Measurements from ENCODE around the gene MAST2. TPM values are rescaled to one million over a fixed set of nuclear protein-coding genes. Genes with fewer than 3 reads are reported as not detected.

Gene MAST2
- total RNA-seq = 10 to 100 TPM; 25.2 to 81.3 TPM

DNA sequence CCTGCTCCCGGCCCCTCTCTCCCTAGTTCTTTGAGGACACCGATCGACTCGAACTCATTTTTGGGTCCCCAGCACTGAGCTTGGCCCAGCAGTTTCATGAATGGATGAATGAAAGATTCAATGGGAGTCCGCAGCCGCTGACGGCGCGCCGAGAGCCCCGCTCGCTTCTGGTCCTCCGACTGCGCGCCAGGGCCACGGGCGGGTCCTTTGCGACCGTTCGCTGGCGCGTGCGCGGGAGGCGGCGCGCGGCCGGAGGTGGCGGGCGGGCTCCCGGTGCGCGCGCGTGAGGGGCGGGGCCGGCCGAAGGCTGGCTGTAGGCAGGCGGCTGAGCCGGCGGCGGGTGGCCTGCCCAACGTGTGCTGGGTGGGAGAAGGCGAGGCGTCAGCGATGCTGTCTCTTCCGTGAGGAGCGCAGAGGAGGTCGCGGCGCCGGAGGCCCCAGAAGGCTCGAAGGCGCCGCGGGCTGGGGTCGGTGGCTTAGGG is at the start of gene MAST2:
Gene MAST2, plus strand, starts transcription at position 314 of the 482 bp plus-strand sequence. CDS start 284 bp downstream, outside the sequence.
- intact Hi-C loops (cut with DNase I) = loop anchor here (5.0 to 10.0 kb wide), 4 partner anchors 49 to 371 kb away; partner anchors contain the start of genes GPBP1L1, IPP, P3R3URF and TMEM69
- H3K4me1 ChIP-seq (replicated peaks) = peaks cover 5% of the 10 kb centered on the region
- H3K36me3 ChIP-seq = no peaks in the 10 kb centered on the region
- no peaks in the 10 kb centered on the region for H3K27me3 ChIP-seq (replicated peaks; ENCODE audit: insufficient read depth)
- peak within 1 kb of the TSS; percentile 46 to 48 for H3K4me3 ChIP-seq
- TF ChIP-seq, protein P1, sequence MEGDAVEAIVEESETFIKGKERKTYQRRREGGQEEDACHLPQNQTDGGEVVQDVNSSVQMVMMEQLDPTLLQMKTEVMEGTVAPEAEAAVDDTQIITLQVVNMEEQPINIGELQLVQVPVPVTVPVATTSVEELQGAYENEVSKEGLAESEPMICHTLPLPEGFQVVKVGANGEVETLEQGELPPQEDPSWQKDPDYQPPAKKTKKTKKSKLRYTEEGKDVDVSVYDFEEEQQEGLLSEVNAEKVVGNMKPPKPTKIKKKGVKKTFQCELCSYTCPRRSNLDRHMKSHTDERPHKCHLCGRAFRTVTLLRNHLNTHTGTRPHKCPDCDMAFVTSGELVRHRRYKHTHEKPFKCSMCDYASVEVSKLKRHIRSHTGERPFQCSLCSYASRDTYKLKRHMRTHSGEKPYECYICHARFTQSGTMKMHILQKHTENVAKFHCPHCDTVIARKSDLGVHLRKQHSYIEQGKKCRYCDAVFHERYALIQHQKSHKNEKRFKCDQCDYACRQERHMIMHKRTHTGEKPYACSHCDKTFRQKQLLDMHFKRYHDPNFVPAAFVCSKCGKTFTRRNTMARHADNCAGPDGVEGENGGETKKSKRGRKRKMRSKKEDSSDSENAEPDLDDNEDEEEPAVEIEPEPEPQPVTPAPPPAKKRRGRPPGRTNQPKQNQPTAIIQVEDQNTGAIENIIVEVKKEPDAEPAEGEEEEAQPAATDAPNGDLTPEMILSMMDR (IDR thresholded peaks at IDR 0.05) = peak in 1 of 4 experiments; percentile 20
- peak; percentile 10 for TF ChIP-seq POLR2AphosphoS5 (IDR thresholded peaks at IDR 0.05)
- TF ChIP-seq POLR2A (IDR thresholded peaks at IDR 0.05) = peak; percentile 66
- peak; percentile 84 for DNase-seq (ENCODE audit: low spot score)
- under 1% methylated on average over 42 of the region's 58 CpGs for WGBS
- H3K27ac ChIP-seq = peak within 1 kb of the TSS; percentile 42 to 50
- H3K9me3 ChIP-seq = no peaks in the 10 kb centered on the region

DNA sequence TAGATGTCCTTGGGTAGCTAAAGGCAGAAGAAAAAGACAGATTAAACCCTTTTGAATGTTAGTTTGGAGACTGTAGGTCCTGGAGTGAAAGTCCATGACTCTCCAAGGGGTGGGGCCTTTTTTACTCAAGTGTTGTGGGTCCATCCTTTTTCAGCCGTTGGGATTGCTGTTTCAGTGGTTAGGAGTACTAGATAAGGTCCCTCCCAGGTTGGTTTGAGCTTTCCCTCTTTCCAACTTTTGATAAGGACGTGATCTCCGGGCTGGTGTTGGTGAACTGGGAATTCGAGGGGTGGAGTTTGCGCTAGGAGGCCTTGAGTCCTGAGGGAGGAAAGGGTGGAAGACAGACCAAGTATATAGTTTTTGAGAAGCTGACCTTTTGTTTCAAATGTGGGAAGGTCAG is 47.7 kb upstream of the MAST2 start:
- no peak for DNase-seq (ENCODE audit: low spot score)
- TF ChIP-seq POLR2A (IDR thresholded peaks at IDR 0.05) (no peak), POLR2AphosphoS5 (IDR thresholded peaks at IDR 0.05) (no peak)
- TF ChIP-seq, protein P1 (IDR thresholded peaks at IDR 0.05) = no peak
- intact Hi-C loops (cut with DNase I) = loop anchor here (10.0 kb wide), 1 partner anchor 49 kb away; the partner anchor contains the start of gene MAST2
- 91% methylated on average over 5 of the region's 5 CpGs for WGBS
- no peak overlapping the region for H3K4me3 ChIP-seq
- H3K9me3 ChIP-seq = no peaks in the 10 kb centered on the region
- no peak overlapping the region for H3K27ac ChIP-seq
- no peaks in the 10 kb centered on the region for H3K27me3 ChIP-seq (replicated peaks; ENCODE audit: insufficient read depth)
- H3K36me3 ChIP-seq = no peaks in the 10 kb centered on the region
- H3K4me1 ChIP-seq (replicated peaks) = no peaks in the 10 kb centered on the region

DNA sequence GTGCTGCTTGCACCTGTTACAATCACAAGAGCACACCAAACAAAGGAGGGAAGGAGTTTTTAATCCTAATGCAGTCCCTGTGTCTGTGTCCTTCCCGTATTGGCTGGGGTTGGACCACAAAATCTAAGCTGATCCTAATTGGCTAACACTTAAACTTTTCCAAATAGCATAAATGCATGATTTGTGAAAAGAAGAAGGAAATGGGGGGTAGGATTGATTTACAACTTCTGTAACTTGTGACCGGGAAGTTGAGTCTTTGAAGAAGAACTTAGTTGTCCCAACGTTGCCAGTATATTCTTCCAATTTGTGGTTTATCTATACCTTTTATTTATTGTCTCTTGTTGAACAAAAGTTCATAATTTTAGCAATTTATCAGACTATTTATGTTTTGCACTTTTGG is 41.1 kb upstream of the MAST2 start:
- DNase-seq (ENCODE audit: low spot score) = no peak
- no peaks in the 10 kb centered on the region for H3K4me1 ChIP-seq (replicated peaks)
- TF ChIP-seq, protein P1 (IDR thresholded peaks at IDR 0.05) = no peak
- TF ChIP-seq POLR2A (IDR thresholded peaks at IDR 0.05) (no peak), POLR2AphosphoS5 (IDR thresholded peaks at IDR 0.05) (no peak)
- 52% methylated on average over 3 of the region's 3 CpGs for whole genome bisulfite sequencing
- no peak overlapping the region for H3K27ac ChIP-seq
- no peaks in the 10 kb centered on the region for H3K27me3 ChIP-seq (replicated peaks; ENCODE audit: insufficient read depth)
- no peak overlapping the region for H3K4me3 ChIP-seq
- no peaks in the 10 kb centered on the region for H3K36me3 ChIP-seq
- intact Hi-C loops (cut with DNase I) = no loop called here
- H3K9me3 ChIP-seq = no peaks in the 10 kb centered on the region

DNA sequence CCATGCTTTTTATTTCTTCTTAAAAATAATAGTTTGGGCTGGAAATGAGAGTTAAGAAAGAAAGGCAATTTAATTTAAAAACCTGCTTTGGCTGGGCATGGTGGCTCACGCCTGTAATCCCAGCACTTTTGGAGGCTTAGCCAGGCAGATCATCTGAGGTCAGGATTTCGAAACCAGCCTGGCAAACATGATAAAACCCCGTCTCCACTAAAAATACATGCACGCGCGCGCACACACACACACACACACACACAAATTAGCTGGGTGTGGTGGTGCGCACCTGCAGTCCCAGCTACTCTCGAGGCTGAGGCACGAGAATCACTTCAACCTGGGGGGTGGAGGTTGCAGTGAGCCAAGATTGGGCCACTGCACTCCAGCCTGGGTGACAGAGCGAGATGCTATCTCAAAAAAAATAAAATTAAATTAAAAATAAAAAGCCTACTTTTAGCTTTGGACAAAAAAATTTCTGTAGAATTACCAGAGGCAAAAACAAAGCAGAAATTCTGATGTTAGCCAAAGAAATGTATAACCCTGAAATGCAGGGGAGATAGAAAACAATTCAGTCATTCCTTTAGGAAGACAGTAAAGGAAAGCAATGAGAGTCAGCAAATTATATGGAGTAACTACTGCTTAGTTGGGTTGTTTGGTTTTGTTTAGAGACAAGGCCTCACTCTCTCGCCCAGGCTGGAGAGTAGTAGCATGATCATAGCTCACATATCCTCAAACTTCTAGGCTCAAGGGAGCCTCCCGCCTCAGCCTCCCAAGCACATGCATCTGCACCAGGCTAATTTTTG is 37.2 kb upstream of the MAST2 start:
- Histone ChIP-seq H3K4me3 (no peak overlapping the region), H3K4me1 (replicated peaks) (no peaks in the 10 kb centered on the region), H3K36me3 (no peaks in the 10 kb centered on the region), H3K27me3 (replicated peaks; ENCODE audit: insufficient read depth) (no peaks in the 10 kb centered on the region), H3K9me3 (no peaks in the 10 kb centered on the region), H3K27ac (no peak overlapping the region)
- TF ChIP-seq POLR2A (IDR thresholded peaks at IDR 0.05) = no peak
- TF ChIP-seq, protein P1 (IDR thresholded peaks at IDR 0.05) = no peak
- TF ChIP-seq POLR2AphosphoS5 (IDR thresholded peaks at IDR 0.05) = no peak
- no peak for DNase-seq (ENCODE audit: low spot score)
- 81% methylated on average over 13 of the region's 13 CpGs for WGBS
- intact Hi-C loops (cut with DNase I) = no loop called here

All from prostate gland (tissue), 2 donors.